Measurements from ENCODE around the gene SLC39A11. TPM values are rescaled to one million over a fixed set of nuclear protein-coding genes. Genes with fewer than 3 reads are reported as not detected.

Gene SLC39A11
- polyA plus RNA-seq, 1 donor: 24.4 TPM

- DNase-seq: no peak
Measured at GRCh38 chr17:72618001-72618509, 474.4 kb downstream of the SLC39A11 start.

GRCh38 chr17:72617557-72617956 lies 474.9 kb downstream of the SLC39A11 start:
- no peak for DNase-seq

- no peak for DNase-seq
Measured at GRCh38 chr17:72616447-72616846, 476.0 kb downstream of the SLC39A11 start.

- DNase-seq: no peak
Measured at GRCh38 chr17:72615627-72615991, 476.9 kb downstream of the SLC39A11 start.

- peak; percentile 85 for DNase-seq
Measured at GRCh38 chr17:72614871-72615626, 477.4 kb downstream of the SLC39A11 start.

GRCh38 chr17:72614476-72614870 lies 478.0 kb downstream of the SLC39A11 start:
- no peak for DNase-seq

- no peak for DNase-seq
Measured at GRCh38 chr17:72613806-72614292, 478.6 kb downstream of the SLC39A11 start.

GRCh38 chr17:72613396-72613795 lies 479.1 kb downstream of the SLC39A11 start:
- no peak for DNase-seq

GRCh38 chr17:72611172-72611571 lies 481.3 kb downstream of the SLC39A11 start:
- DNase-seq: no peak

GRCh38 chr17:72609501-72609900 lies 483.0 kb downstream of the SLC39A11 start:
- no peak for DNase-seq

GRCh38 chr17:72608436-72608835 lies 484.1 kb downstream of the SLC39A11 start:
- DNase-seq: no peak

GRCh38 chr17:72606656-72607055 lies 485.8 kb downstream of the SLC39A11 start:
- no peak for DNase-seq

- DNase-seq: no peak
Measured at GRCh38 chr17:72605543-72605942, 486.9 kb downstream of the SLC39A11 start.

GRCh38 chr17:72604518-72604917 lies 488.0 kb downstream of the SLC39A11 start:
- no peak for DNase-seq

- DNase-seq: no peak
Measured at GRCh38 chr17:72603420-72604242, 488.9 kb downstream of the SLC39A11 start.

GRCh38 chr17:72602517-72603419 lies 489.7 kb downstream of the SLC39A11 start:
- no peak for DNase-seq

- no peak for DNase-seq
Measured at GRCh38 chr17:72600934-72601333, 491.6 kb downstream of the SLC39A11 start.

- DNase-seq: no peak
Measured at GRCh38 chr17:72599891-72600290, 492.6 kb downstream of the SLC39A11 start.

- no peak for DNase-seq
Measured at GRCh38 chr17:72598695-72599094, 493.8 kb downstream of the SLC39A11 start.

GRCh38 chr17:72597354-72598087 lies 495.0 kb downstream of the SLC39A11 start:
- no peak for DNase-seq

Measured in left kidney (tissue), 2 donors.